ENCODE data around the gene STK39. TPM values are rescaled to one million over a fixed set of nuclear protein-coding genes. Genes with fewer than 3 reads are reported as not detected.

STK39 gene
- total RNA-seq, 2 experiments from 2014 or later = 17.7 to 41.1 TPM

DNA sequence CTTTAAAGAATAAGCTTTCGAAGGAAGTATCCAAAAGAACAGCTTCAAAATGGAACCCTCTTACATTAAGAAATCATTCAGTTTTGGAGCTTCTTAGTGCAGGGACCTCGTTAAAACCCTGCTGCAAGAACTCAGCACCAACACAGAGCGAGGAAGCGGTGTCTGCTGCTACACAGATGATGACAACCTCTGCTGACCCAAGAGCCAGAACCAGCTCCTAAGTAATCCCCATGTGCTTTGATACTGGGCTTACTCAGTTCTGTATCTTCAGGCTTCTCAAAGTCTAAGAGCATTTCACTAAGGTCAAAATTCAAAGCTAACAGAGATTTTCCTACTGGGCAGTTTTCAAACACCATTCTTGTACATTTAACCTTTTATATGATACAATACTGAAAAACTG lies 194.6 kb downstream of the STK39 start:
- Histone ChIP-seq H3K79me2 (ENCODE audit: insufficient read depth, low read depth, low read length) (no peaks in the 10 kb centered on the region), H4K20me1 (ENCODE audit: insufficient read depth, low read length) (no peaks in the 10 kb centered on the region), H2AFZ (ENCODE audit: low read length) (no peak overlapping the region), H3K27ac (ENCODE audit: low read depth, low read length, poor library complexity, severe bottlenecking) (no peak overlapping the region), H3K36me3 (ENCODE audit: insufficient read depth, low read length) (no peaks in the 10 kb centered on the region), H3K4me3 (ENCODE audit: low read depth, low read length, poor library complexity, severe bottlenecking) (no peak overlapping the region), H3K9me3 (ENCODE audit: low read length) (no peaks in the 10 kb centered on the region), H3K4me2 (ENCODE audit: low read length) (no peak overlapping the region), H3K4me1 (ENCODE audit: insufficient read depth, low read length, poor library complexity, severe bottlenecking) (no peaks in the 10 kb centered on the region), H3K9me2 (ENCODE audit: insufficient read depth, low read length) (no peaks in the 10 kb centered on the region)
- no TSS peak for BruUV-seq (replicated peaks)
- CTCF ChIA-PET (ENCODE audit: unreplicated experiment) = no interaction called here
- no peak for TF ChIP-seq EZH2phosphoT487 (IDR thresholded peaks at IDR 0.05; ENCODE audit: borderline replicate concordance, low read depth, low read length)
- DNase-seq (ENCODE audit: low spot score) = no peak
- POLR2A ChIA-PET = interaction anchor here (1.1 kb wide), 1 partner anchor 23 kb away, joined by 3 read pairs; no protein-coding TSS in a partner anchor
- intact Hi-C loops (cut with micrococcal nuclease; ENCODE audit: unreplicated experiment) = no loop called here

DNA sequence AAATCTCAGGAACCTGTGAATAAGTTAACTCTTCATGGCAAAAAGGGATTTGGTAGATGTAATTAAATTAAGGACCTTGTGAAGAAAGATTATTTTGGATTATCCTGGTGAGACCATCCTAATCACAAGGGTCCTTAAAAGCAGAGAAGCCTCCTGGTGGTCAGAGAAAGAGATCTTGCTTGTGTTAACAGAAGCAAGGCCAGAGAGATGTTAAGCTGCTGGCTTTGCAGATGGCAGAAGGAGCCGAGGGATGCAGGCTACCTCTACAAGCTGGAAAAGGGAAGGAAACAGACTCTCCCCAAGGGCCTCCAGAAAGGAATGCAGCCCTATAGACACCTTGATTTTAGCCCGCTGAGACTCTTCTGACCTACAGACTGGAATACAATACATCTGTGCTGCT lies 197.0 kb downstream of the STK39 start:
- Histone ChIP-seq H2AFZ (ENCODE audit: low read length) (no peak overlapping the region), H3K9me2 (ENCODE audit: insufficient read depth, low read length) (no peaks in the 10 kb centered on the region), H3K4me3 (ENCODE audit: low read depth, low read length, poor library complexity, severe bottlenecking) (no peak overlapping the region), H3K36me3 (ENCODE audit: insufficient read depth, low read length) (no peaks in the 10 kb centered on the region), H3K79me2 (ENCODE audit: insufficient read depth, low read depth, low read length) (no peaks in the 10 kb centered on the region), H3K9me3 (ENCODE audit: low read length) (no peaks in the 10 kb centered on the region), H3K27ac (ENCODE audit: low read depth, low read length, poor library complexity, severe bottlenecking) (no peak overlapping the region), H3K4me1 (ENCODE audit: insufficient read depth, low read length, poor library complexity, severe bottlenecking) (no peaks in the 10 kb centered on the region), H3K4me2 (ENCODE audit: low read length) (no peak overlapping the region), H4K20me1 (ENCODE audit: insufficient read depth, low read length) (no peaks in the 10 kb centered on the region)
- DNase-seq (ENCODE audit: low spot score) = no peak
- no peak for TF ChIP-seq EZH2phosphoT487 (IDR thresholded peaks at IDR 0.05; ENCODE audit: borderline replicate concordance, low read depth, low read length)
- TF ChIP-seq, protein P1, sequence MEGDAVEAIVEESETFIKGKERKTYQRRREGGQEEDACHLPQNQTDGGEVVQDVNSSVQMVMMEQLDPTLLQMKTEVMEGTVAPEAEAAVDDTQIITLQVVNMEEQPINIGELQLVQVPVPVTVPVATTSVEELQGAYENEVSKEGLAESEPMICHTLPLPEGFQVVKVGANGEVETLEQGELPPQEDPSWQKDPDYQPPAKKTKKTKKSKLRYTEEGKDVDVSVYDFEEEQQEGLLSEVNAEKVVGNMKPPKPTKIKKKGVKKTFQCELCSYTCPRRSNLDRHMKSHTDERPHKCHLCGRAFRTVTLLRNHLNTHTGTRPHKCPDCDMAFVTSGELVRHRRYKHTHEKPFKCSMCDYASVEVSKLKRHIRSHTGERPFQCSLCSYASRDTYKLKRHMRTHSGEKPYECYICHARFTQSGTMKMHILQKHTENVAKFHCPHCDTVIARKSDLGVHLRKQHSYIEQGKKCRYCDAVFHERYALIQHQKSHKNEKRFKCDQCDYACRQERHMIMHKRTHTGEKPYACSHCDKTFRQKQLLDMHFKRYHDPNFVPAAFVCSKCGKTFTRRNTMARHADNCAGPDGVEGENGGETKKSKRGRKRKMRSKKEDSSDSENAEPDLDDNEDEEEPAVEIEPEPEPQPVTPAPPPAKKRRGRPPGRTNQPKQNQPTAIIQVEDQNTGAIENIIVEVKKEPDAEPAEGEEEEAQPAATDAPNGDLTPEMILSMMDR (conservative IDR thresholded peaks at IDR 0.05; ENCODE audit: low read length) = no peak
- ChIA-PET POLR2A (no interaction called here), CTCF (ENCODE audit: unreplicated experiment) (no interaction called here)
- intact Hi-C loops (cut with micrococcal nuclease; ENCODE audit: unreplicated experiment) = no loop called here
- no TSS peak for BruUV-seq (replicated peaks)

DNA sequence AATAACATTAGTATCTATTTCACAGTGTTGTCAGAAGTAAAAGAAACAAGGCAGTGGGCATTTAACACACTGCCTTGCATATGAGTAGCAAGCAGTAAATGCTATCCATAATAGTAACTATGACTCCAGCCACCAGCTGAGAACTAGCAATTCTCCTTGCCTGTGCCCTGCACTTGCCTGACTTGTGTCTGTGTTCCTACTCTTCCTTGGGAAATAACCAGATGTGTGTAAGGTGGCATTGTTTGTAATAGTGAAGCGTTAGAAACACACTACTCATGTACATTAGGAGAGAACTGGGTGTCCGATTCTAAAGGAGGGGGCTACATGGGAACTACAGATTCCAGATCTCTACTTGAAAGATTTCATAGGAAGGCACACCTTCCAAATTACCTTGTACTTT lies 197.8 kb downstream of the STK39 start:
- CTCF ChIA-PET (ENCODE audit: unreplicated experiment) = no interaction called here
- H3K4me3 ChIP-seq (ENCODE audit: low read depth, low read length, poor library complexity, severe bottlenecking) = no peak overlapping the region

More for the DNA sequence above, 197.8 kb downstream of the STK39 start:
- H4K20me1 ChIP-seq (ENCODE audit: insufficient read depth, low read length) = no peaks in the 10 kb centered on the region
- POLR2A ChIA-PET = interaction anchor here (0.6 kb wide), 2 partner anchors 11 to 20 kb away, joined by 3 read pairs; no protein-coding TSS in a partner anchor
- H3K4me2 ChIP-seq (ENCODE audit: low read length) = no peak overlapping the region
- intact Hi-C loops (cut with micrococcal nuclease; ENCODE audit: unreplicated experiment) = loop anchor here (10.0 kb wide), 1 partner anchor 195 kb away; the partner anchor contains the start of gene STK39
- no peaks in the 10 kb centered on the region for H3K79me2 ChIP-seq (ENCODE audit: insufficient read depth, low read depth, low read length)
- TF ChIP-seq EZH2phosphoT487 (IDR thresholded peaks at IDR 0.05; ENCODE audit: borderline replicate concordance, low read depth, low read length) = no peak
- TF ChIP-seq, protein P1 (conservative IDR thresholded peaks at IDR 0.05; ENCODE audit: low read length) = no peak
- no peaks in the 10 kb centered on the region for H3K36me3 ChIP-seq (ENCODE audit: insufficient read depth, low read length)
- no peak for DNase-seq (ENCODE audit: low spot score)
- H2AFZ ChIP-seq (ENCODE audit: low read length) = no peak overlapping the region
- BruUV-seq (replicated peaks) = no TSS peak
- H3K9me3 ChIP-seq (ENCODE audit: low read length) = no peaks in the 10 kb centered on the region
- no peak overlapping the region for H3K27ac ChIP-seq (ENCODE audit: low read depth, low read length, poor library complexity, severe bottlenecking)
- no peaks in the 10 kb centered on the region for H3K9me2 ChIP-seq (ENCODE audit: insufficient read depth, low read length)
- H3K4me1 ChIP-seq (ENCODE audit: insufficient read depth, low read length, poor library complexity, severe bottlenecking) = peaks cover 2% of the 10 kb centered on the region
